PFSK-1 (cell line): ENCODE results near the gene IVD.

Source experiments
- FOXP2 ChIP-seq: optimal IDR thresholded peaks from 2 replicates; pipeline ENCODE3; 2011; ENCODE audit warnings: borderline replicate concordance, control low read depth, inconsistent platforms; ENCODE audit not compliant: insufficient read depth; ENCODE audit errors: extremely low read length, extremely low read depth
- POLR2AphosphoS5 ChIP-seq: IDR thresholded peaks from 2 replicates; pipeline ENCODE4 v1.6.1; 2012; ENCODE audit warnings: low read depth, mild to moderate bottlenecking, control low read depth, low read length, moderate library complexity
- REST ChIP-seq, 2 experiments: IDR thresholded peaks; 2 replicates each; pipeline versions ENCODE4 v1.6.1 to v1.8.0; 2011 to 2012; ENCODE audit warnings: low read depth in 2 of 2, low read length in 2 of 2, control low read depth in 1 of 2, inconsistent platforms in 1 of 2, mild to moderate bottlenecking in 1 of 2, moderate library complexity in 1 of 2; ENCODE audit not compliant: insufficient read depth in 1 of 2
- SIN3A ChIP-seq: IDR thresholded peaks from 2 replicates; pipeline ENCODE4 v1.6.1; 2012; ENCODE audit warnings: mild to moderate bottlenecking, low read length, moderate library complexity, borderline replicate concordance; ENCODE audit not compliant: insufficient read depth
- TAF1 ChIP-seq: IDR thresholded peaks from 2 replicates; pipeline ENCODE4 v1.6.1; 2012; ENCODE audit warnings: low read length, control low read depth, borderline replicate concordance; ENCODE audit not compliant: insufficient read depth

The IVD gene

GRCh38 chr15:40443255-40443654 is 37.7 kb downstream of the IVD start:
- TF ChIP-seq SIN3A (no peak), FOXP2 (no peak), TAF1 (no peak)

- no peak for TF ChIP-seq FOXP2
- TF ChIP-seq TAF1: no peak
- no peak for TF ChIP-seq POLR2AphosphoS5
Measured at GRCh38 chr15:40443846-40444245, 38.3 kb downstream of the IVD start.

- TF ChIP-seq POLR2AphosphoS5 (no peak), SIN3A (no peak), REST (IDR thresholded peaks at IDR 0.05; ENCODE audit: insufficient read depth in 1 of 2, low read depth in 2 of 2, low read length in 2 of 2) (no peak), FOXP2 (no peak), TAF1 (no peak)
Measured at GRCh38 chr15:40444736-40445135, 39.1 kb downstream of the IVD start.

GRCh38 chr15:40445421-40445922 is 39.9 kb downstream of the IVD start:
- TF ChIP-seq SIN3A (peak; percentile 55; the same call in 1 of the 2 replicates), TAF1 (peak; percentile 83; the same call in 1 of the 2 replicates), REST (IDR thresholded peaks at IDR 0.05; ENCODE audit: insufficient read depth in 1 of 2, low read depth in 2 of 2, low read length in 2 of 2) (0 out of 4 replicates have a peak, but pooled peaks of 1 of the 2 experiments have one; percentile 33), POLR2AphosphoS5 (peak; percentile 73; the same call in 1 of the 2 replicates), FOXP2 (no peak)

- TF ChIP-seq FOXP2 (no peak), REST (IDR thresholded peaks at IDR 0.05; ENCODE audit: insufficient read depth in 1 of 2, low read depth in 2 of 2, low read length in 2 of 2) (no peak), POLR2AphosphoS5 (no peak; the same call in 1 of the 2 replicates), TAF1 (no peak), SIN3A (no peak)
Measured at GRCh38 chr15:40446144-40446543, 40.5 kb downstream of the IVD start.

GRCh38 chr15:40448354-40448753 is 42.8 kb downstream of the IVD start:
- TF ChIP-seq TAF1: no peak
- TF ChIP-seq FOXP2: no peak
- TF ChIP-seq SIN3A: no peak
- TF ChIP-seq REST (IDR thresholded peaks at IDR 0.05; ENCODE audit: insufficient read depth in 1 of 2, low read depth in 2 of 2, low read length in 2 of 2): no peak
- TF ChIP-seq POLR2AphosphoS5: no peak
